Endothelial cell of umbilical vein (primary cell): ENCODE results near the gene KCNB1.

ENCODE experiments used
- EZH2 ChIP-seq: IDR thresholded peaks from 2 replicates; pipeline ENCODE4 v1.6.1; 2012; ENCODE audit warnings: borderline replicate concordance, low read depth, mild to moderate bottlenecking, moderate library complexity, low read length, inconsistent platforms; ENCODE audit not compliant: severe bottlenecking
- POLR2A ChIP-seq: IDR thresholded peaks from 2 replicates; pipeline ENCODE4 v1.6.1; 2012; ENCODE audit warnings: low read depth, mild to moderate bottlenecking, control low read depth, low read length
- TF ChIP-seq, protein P1 (sequence below), 2 donors: IDR thresholded peaks; 1 replicate in 1 of 2; 2 replicates in 1 of 2; pipeline ENCODE4 v1.5.1; 2011; ENCODE audit warnings: low read length in 2 of 2, mild to moderate bottlenecking in 2 of 2, moderate library complexity in 2 of 2, control low read depth in 1 of 2, inconsistent platforms in 1 of 2, low read depth in 1 of 2; ENCODE audit not compliant: insufficient read depth in 1 of 2; ENCODE audit errors: extremely low read depth in 1 of 2

DNA sequence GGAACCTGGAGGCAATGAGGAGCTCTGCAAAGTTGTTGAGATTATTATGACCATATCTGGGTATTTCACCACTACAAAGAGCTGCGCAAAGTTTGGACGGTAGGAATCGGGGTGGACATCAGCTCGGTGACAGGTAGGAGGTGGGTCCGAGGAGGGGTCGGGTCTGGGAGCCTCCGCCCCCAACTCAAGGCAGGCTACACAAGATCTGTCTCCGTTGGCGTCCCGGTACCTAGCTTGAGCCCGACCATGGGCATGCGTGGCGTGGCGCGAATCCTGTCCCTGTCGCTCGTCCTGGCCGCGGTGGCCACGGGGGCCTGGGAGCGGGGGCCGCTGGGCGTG, 164.4 kb downstream of the KCNB1 start:
- TF ChIP-seq, protein P1, sequence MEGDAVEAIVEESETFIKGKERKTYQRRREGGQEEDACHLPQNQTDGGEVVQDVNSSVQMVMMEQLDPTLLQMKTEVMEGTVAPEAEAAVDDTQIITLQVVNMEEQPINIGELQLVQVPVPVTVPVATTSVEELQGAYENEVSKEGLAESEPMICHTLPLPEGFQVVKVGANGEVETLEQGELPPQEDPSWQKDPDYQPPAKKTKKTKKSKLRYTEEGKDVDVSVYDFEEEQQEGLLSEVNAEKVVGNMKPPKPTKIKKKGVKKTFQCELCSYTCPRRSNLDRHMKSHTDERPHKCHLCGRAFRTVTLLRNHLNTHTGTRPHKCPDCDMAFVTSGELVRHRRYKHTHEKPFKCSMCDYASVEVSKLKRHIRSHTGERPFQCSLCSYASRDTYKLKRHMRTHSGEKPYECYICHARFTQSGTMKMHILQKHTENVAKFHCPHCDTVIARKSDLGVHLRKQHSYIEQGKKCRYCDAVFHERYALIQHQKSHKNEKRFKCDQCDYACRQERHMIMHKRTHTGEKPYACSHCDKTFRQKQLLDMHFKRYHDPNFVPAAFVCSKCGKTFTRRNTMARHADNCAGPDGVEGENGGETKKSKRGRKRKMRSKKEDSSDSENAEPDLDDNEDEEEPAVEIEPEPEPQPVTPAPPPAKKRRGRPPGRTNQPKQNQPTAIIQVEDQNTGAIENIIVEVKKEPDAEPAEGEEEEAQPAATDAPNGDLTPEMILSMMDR (IDR thresholded peaks at IDR 0.05; ENCODE audit: extremely low read depth in 1 of 2, insufficient read depth in 1 of 2, low read depth in 1 of 2, low read length in 2 of 2) = no peak
- no peak for TF ChIP-seq POLR2A
- TF ChIP-seq EZH2 = peak; percentile 95
